HCT116 (cell line): ENCODE results near the gene SFXN3.

Experiments used
- EZH2 ChIP-seq: fragments of 200-600 bp; sonication (generic); IDR thresholded peaks from 2 replicates; pipeline ENCODE4 v1.6.1; 2017; ENCODE audit warnings: antibody characterized with exemption, mixed run types
- POLR2A ChIP-seq: IDR thresholded peaks from 2 replicates; pipeline ENCODE4 v1.7.0; 2011; ENCODE audit warnings: borderline replicate concordance; ENCODE audit not compliant: insufficient read depth, insufficient read length; ENCODE audit errors: extremely low read depth
- POLR2AphosphoS5 ChIP-seq: IDR thresholded peaks from 2 replicates; pipeline ENCODE4 v1.6.1; 2011; ENCODE audit warnings: mild to moderate bottlenecking, low read depth, low read length, moderate library complexity
- SIN3A ChIP-seq: IDR thresholded peaks from 2 replicates; pipeline ENCODE4 v1.6.1; 2012; ENCODE audit warnings: low read depth
- SP1 ChIP-seq: IDR thresholded peaks from 2 replicates; pipeline ENCODE4 v1.6.1; 2012; ENCODE audit warnings: low read depth
- TF ChIP-seq, protein P1 (sequence below), 3 experiments: fragments of 200-600 bp in 1 of 3; sonication (generic) in 1 of 3; IDR thresholded peaks in 2 of 3; conservative IDR thresholded peaks in 1 of 3; 2 replicates each; pipeline ENCODE4 v1.5.1; 2012 to 2017; ENCODE audit warnings: low read depth in 2 of 3, low read length in 2 of 3, antibody characterized with exemption in 1 of 3, borderline replicate concordance in 1 of 3, control low read depth in 1 of 3, mild to moderate bottlenecking in 1 of 3, mixed read lengths in 1 of 3, mixed run types in 1 of 3, moderate library complexity in 1 of 3; ENCODE audit not compliant: insufficient read depth in 1 of 3
- TF ChIP-seq, protein P2 (sequence below): IDR thresholded peaks from 2 replicates; pipeline ENCODE4 v1.6.1; 2012

DNA sequence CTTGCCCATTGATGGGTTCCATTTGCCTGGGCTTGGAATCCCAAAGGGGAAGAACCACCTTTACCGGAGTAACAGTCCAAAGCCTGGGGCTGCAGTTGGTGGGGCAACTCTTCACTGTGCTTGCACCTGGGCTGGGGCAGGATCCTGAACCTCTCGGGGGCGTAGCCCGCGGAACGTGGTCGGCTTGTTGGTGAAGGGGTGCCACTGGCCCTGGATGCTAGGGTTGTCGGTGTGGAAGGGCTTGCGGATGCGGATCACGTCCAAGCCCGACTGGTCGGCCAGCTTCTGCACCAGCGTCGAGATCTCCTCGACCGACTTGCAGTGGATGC lies 44.4 kb upstream of the SFXN3 start:
- TF ChIP-seq SP1 (no peak), POLR2A (no peak), SIN3A (no peak), POLR2AphosphoS5 (no peak), EZH2 (no peak)
- TF ChIP-seq, protein P1, sequence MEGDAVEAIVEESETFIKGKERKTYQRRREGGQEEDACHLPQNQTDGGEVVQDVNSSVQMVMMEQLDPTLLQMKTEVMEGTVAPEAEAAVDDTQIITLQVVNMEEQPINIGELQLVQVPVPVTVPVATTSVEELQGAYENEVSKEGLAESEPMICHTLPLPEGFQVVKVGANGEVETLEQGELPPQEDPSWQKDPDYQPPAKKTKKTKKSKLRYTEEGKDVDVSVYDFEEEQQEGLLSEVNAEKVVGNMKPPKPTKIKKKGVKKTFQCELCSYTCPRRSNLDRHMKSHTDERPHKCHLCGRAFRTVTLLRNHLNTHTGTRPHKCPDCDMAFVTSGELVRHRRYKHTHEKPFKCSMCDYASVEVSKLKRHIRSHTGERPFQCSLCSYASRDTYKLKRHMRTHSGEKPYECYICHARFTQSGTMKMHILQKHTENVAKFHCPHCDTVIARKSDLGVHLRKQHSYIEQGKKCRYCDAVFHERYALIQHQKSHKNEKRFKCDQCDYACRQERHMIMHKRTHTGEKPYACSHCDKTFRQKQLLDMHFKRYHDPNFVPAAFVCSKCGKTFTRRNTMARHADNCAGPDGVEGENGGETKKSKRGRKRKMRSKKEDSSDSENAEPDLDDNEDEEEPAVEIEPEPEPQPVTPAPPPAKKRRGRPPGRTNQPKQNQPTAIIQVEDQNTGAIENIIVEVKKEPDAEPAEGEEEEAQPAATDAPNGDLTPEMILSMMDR (IDR thresholded peaks at IDR 0.05 in 2 of 3, conservative IDR thresholded peaks at IDR 0.05 in 1 of 3; ENCODE audit: borderline replicate concordance in 1 of 3, insufficient read depth in 1 of 3, low read depth in 2 of 3, low read length in 2 of 3), result no peak
- TF ChIP-seq, protein P2, sequence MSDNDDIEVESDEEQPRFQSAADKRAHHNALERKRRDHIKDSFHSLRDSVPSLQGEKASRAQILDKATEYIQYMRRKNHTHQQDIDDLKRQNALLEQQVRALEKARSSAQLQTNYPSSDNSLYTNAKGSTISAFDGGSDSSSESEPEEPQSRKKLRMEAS, result no peak
